Inferior parietal cortex (tissue), 1 donor: ENCODE measurements around the gene PCDHGA8.
"Not testable (repeated sequence)": the region's sequence is repeated elsewhere in the genome, so short reads cannot be mapped to it uniquely, and the experiment has no call there.

Experiments
- DNase-seq: peaks from one replicate; pipeline ENCODE4 v3.0.0-alpha.2; 2016; ENCODE audit errors: extremely low spot score

The PCDHGA8 gene

DNA sequence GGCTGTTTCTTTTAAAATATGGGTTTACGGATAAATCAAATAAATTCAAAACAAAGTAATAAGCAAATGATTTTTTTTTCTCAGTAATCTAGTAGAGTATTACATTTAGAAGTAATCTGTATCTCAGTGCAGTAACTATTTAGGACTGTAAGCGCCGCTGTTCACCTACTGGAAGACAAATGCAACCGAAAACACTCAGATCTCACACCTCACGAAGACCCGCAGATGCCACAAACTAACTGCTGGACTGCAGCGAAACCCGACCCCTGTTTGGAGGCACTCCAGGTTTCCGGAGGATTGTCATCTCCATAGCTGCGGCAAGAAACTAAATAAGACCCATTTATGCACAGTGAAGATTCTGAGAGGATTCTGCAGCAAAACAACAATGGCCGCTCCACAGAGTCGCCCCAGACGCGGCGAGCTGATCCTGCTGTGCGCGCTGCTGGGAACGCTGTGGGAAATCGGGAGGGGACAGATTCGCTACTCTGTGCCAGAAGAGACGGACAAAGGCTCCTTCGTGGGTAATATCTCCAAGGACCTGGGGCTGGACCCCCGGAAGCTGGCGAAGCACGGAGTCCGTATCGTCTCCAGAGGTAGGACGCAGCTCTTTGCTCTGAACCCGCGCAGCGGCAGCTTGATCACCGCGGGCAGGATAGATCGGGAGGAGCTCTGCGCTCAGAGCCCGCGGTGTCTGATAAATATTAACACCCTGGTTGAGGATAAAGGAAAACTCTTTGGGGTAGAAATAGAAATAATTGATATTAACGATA lies at the start of gene PCDHGA8:
TSS of gene PCDHGA8 (plus strand) at position 205 of the 770 bp plus-strand sequence. CDS start at position 386, 181 bp downstream.
- no peak for DNase-seq

DNA sequence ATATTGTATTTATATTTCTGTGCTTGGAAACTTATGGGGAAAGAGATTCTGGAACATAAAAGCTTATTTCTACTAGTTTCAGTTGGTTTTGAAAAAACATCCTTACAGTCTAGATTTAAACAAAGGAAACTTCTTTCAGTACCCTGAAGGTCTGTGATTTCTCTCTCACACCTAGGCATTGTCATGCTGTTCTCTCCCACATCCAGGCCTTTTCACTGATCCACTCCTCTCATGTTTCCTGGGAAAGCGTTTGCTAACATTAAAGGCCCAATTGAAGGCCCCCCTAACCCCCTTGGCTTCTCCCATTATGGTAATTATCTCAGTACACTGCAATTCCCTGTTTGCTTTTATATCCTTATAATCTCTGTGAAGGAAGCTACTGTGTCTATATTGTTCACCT lies 49.7 kb upstream of the PCDHGA8 start:
- DNase-seq: no peak

DNA sequence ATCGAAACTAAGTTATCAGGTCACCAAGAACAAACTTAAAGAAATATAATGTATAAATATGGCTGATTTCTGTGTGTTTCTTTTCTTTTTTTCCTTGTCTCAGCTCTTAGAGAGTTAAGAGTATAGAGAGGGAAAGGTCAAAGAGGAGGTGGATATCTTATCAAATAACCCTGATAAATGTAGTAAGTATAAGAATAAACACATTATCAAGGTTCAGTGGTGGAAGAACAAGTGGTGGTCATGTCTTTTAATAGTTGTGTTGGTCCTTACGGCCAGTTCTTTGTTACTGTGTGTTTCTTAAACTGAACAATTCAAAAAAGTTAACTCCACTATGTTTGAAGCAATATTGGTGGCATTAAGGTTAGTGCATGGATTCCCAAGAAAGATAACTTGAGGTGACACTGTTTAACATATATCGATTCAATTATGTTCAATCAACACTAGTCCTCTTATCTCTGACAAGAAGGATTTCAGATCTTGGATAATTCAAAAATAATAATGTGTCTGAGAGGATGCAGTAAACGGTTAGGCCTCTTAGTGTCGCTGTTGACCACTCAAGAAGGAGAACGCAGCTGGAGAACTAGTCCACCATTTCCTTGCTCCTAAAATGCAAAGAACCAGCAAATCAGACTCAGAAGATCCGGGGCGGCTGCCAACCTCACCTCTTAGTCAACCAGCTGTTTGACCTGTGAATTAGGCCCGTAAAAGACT lies 49.0 kb upstream of the PCDHGA8 start, which contains the start of gene PCDHGA3:
TSS of gene PCDHGA3 (plus strand) at position 588 of the 711 bp plus-strand sequence. CDS start 205 bp downstream, outside the sequence.
- no peak for DNase-seq

DNA sequence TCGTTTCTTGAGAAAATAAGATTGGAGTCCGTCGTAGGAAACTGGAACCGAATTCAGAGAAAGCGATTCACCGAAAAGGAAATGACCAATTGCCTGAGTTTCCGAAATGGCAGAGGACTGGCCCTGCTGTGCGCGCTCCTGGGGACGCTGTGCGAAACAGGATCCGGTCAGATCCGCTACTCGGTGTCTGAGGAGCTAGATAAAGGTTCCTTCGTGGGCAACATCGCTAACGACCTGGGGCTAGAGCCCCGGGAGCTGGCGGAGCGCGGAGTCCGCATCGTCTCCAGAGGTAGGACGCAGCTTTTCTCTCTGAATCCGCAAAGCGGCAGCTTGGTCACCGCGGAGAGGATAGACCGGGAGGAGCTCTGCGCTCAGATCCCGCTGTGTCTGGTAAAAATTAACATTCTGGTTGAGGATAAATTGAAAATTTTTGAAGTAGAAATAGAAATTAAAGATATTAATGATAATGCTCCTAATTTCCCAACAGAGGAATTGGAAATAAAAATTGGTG lies 48.4 kb upstream of the PCDHGA8 start:
- no peak for DNase-seq

DNA sequence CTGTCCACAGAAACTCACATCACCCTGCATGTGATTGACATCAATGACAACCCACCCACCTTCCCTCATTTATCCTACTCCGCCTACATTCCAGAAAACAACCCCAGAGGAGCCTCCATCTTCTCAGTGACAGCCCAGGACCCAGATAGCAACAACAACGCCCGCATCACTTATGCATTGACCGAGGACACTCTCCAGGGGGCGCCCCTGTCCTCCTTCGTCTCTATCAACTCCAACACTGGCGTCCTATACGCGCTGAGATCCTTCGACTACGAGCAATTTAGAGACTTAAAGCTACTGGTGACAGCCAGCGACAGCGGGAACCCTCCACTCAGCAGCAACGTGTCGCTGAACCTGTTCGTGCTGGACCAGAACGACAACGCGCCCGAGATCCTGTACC lies 47.1 kb upstream of the PCDHGA8 start:
- DNase-seq: no peak

DNA sequence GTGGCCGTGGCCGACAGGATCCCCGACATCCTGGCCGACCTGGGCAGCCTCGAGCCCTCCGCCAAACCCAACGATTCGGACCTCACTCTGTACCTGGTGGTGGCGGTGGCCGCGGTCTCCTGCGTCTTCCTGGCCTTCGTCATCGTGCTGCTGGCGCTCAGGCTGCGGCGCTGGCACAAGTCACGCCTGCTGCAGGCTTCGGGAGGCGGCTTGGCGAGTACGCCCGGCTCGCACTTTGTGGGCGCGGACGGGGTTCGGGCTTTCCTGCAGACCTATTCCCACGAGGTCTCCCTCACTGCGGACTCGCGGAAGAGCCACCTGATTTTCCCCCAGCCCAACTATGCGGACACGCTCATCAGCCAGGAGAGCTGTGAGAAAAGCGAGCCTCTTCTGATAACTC lies 46.4 kb upstream of the PCDHGA8 start:
- DNase-seq: not testable (repeated sequence)

DNA sequence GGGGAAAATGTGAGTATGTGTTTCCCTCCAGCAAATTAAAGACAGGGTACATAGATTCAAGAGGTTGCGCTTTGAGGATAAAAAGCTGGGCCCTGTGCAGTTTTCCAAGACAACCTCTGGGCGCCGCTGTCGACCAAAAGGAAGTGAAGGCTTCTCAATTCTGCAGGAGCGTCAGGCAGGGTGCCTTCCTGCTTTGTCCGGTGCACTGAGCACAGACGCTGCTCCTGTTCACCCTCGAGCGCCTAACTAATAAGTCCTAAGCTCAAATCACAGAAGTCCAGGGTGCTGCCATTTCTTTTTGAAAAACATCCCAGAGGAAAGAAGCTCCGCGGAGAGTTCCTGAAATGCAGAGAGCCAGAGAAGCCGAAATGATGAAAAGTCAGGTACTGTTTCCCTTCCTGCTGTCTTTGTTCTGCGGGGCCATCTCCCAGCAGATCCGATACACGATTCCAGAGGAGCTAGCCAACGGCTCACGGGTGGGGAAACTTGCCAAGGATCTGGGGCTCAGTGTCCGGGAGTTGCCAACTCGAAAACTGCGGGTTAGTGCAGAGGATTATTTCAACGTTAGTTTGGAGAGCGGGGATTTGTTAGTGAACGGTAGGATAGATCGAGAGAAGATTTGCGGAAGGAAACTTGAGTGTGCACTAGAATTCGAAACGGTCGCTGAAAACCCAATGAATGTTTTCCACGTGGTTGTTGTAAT lies 42.4 kb upstream of the PCDHGA8 start, which contains the start of gene PCDHGB1:
TSS of gene PCDHGB1 (plus strand) at position 183 of the 703 bp plus-strand sequence. CDS start at position 345, 162 bp downstream.
- DNase-seq: peak; percentile 24

DNA sequence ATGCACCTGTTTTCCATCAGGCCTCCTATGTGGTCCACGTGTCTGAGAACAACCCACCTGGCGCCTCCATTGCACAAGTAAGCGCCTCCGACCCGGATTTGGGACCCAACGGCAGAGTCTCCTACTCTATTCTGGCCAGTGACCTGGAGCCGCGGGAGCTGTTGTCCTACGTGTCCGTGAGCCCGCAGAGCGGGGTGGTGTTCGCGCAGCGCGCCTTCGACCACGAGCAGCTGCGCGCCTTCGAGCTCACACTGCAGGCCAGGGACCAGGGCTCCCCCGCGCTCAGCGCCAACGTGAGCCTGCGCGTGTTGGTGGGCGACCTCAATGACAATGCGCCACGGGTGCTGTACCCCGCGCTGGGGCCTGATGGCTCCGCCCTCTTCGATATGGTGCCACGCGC lies 40.8 kb upstream of the PCDHGA8 start:
- DNase-seq: no peak

DNA sequence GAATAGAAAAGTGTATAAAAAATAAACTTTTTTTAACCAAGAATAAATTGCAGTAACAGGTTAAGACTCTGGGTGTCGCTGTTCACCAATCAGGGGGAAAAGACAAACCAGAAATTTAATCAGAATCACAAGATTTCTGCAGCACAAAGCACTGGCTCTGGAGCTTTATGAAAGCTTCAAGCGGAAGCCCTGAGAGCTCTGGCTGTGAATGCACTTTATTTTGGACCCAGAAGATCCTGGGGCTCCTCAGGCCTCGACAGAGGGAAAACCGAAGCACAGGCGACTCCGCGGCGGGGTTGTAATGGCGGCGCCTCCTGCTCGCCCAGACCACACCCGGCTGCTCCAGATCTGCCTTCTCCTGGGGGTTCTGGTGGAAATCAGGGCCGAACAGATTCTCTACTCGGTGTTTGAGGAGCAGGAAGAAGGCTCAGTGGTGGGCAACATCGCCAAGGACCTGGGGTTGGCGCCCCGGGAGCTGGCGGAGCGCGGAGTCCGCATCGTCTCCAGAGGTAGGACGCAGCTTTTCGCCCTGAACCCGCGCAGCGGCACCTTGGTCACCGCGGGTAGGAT lies 37.4 kb upstream of the PCDHGA8 start, which contains the start of gene PCDHGA4:
TSS of gene PCDHGA4 (plus strand) at position 122 of the 570 bp plus-strand sequence. CDS start at position 209, 87 bp downstream.
- no peak for DNase-seq

DNA sequence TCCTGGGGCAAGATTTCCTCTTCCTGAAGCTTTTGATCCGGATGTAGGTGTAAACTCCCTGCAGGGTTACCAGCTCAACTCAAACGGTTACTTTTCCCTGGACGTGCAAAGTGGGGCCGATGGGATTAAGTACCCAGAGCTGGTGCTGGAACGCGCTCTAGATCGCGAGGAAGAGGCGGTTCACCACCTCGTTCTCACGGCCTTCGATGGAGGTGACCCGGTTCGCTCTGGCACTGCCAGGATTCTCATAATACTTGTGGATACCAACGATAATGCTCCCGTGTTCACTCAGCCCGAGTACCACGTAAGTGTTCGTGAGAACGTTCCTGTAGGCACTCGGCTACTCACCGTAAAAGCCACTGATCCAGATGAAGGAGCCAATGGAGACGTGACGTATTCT lies 36.8 kb upstream of the PCDHGA8 start:
- no peak for DNase-seq

DNA sequence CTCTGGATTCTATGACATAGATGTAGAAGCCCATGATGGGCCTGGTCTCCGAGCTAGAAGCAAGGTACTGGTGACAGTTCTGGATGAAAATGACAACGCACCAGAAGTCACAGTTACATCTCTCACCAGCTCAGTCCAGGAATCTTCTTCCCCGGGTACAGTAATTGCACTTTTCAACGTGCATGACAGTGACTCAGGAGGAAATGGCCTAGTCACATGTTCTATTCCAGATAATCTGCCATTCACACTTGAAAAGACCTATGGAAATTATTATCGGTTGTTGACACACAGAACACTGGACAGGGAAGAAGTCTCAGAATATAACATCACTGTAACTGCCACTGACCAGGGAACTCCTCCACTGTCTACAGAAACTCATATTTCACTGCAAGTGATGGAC lies 36.3 kb upstream of the PCDHGA8 start:
- no peak for DNase-seq

DNA sequence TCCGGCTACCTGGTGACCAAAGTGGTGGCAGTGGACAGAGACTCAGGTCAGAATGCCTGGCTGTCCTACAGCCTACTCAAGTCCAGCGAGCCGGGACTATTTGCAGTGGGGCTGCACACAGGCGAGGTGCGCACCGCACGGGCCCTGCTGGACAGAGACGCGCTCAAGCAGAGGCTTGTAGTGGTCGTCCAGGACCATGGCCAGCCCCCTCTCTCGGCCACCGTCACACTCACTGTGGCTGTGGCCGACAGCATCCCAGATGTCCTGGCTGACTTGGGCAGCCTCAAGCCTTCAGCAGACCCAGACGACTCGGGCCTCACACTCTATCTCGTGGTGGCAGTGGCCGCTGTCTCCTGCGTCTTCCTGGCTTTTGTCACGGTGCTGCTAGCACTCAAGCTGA lies 35.5 kb upstream of the PCDHGA8 start:
- DNase-seq: no peak

DNA sequence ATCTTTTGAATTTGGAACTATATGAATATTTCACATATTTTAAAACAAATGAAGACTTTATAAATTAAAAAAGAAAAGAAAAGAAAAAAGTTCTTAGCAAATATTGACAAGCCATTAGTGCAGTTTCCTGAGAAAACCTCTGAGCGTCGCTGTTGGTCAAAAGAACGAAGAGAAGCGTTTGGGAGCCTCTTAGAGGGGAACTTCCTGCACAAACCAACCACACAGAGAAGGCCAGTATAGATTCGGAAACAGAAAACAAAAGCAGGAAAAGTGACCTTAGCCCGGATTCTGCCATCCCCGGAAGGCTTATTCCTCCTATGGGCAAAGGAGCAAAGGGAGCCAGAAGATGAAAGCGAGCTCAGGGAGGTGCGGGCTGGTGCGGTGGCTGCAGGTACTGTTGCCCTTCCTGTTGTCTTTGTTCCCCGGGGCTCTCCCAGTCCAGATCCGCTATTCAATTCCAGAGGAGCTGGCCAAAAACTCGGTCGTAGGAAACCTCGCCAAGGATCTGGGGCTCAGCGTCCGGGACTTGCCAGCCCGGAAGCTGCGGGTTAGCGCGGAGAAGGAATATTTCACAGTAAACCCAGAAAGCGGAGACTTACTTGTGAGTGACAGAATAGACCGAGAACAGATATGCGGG lies 32.5 kb upstream of the PCDHGA8 start, which contains the start of gene PCDHGB2:
TSS of gene PCDHGB2 (plus strand) at position 205 of the 637 bp plus-strand sequence. CDS start at position 347, 142 bp downstream.
- peak; percentile 27 for DNase-seq

DNA sequence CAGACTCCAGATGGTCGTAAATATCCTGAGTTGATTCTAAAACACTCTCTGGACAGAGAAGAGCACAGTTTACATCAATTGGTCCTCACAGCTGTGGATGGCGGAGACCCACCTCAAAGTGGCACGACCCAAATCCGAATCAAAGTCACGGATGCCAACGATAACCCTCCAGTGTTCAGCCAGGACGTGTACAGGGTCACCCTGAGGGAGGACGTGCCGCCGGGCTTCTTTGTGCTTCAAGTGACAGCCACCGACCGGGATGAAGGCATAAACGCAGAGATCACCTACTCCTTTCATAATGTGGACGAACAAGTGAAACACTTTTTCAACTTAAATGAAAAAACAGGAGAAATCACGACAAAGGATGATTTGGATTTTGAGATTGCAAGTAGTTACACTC lies 31.7 kb upstream of the PCDHGA8 start:
- DNase-seq: no peak

DNA sequence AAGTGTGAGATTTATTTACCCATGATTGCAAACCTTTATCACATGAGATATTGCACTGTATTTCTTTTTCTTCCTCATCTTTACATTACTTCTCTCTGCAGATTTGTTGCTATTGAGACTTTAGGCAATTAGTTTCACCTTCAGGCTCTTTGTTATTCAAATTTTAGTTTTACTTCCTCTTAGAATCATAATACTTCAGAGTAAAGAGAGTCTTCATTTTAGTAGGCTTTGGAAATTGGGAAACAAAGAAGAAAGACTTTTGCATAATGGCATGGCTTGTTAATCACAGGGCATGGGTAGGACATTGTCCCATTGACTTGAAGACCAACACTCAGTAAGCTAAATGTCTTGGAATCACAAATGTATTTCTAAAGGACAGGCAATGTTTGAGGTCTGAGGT lies 29.7 kb upstream of the PCDHGA8 start:
- no peak for DNase-seq

DNA sequence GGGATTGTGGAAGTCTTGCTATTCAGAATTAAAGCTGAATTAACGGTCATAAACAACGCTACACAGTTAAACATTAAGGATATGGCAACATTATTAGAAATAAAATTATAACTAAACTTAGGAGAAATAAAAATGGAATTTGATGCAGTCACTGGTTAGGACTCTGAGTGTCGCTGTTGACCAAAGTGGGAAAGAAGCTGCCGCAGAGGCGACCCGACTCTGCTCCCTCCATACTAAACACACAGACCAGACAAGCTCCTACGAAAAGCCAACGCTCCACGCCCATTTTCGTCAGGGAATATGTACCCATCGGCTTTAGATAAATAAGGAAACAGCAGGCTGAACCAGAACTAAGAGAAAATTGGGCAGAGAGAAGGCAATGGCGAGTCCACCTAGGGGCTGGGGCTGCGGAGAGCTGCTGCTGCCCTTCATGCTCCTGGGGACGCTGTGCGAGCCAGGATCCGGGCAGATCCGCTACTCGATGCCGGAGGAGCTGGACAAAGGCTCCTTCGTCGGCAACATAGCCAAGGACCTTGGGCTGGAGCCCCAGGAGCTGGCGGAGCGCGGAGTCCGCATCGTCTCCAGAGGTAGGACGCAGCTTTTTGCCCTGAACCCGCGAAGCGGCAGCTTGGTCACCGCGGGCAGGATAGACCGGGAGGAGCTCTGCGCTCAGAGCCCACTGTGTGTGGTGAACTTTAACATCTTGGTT lies 28.3 kb upstream of the PCDHGA8 start, which contains the start of gene PCDHGA5:
TSS of gene PCDHGA5 (plus strand) at position 211 of the 709 bp plus-strand sequence. CDS start at position 380, 169 bp downstream.
- no peak for DNase-seq

DNA sequence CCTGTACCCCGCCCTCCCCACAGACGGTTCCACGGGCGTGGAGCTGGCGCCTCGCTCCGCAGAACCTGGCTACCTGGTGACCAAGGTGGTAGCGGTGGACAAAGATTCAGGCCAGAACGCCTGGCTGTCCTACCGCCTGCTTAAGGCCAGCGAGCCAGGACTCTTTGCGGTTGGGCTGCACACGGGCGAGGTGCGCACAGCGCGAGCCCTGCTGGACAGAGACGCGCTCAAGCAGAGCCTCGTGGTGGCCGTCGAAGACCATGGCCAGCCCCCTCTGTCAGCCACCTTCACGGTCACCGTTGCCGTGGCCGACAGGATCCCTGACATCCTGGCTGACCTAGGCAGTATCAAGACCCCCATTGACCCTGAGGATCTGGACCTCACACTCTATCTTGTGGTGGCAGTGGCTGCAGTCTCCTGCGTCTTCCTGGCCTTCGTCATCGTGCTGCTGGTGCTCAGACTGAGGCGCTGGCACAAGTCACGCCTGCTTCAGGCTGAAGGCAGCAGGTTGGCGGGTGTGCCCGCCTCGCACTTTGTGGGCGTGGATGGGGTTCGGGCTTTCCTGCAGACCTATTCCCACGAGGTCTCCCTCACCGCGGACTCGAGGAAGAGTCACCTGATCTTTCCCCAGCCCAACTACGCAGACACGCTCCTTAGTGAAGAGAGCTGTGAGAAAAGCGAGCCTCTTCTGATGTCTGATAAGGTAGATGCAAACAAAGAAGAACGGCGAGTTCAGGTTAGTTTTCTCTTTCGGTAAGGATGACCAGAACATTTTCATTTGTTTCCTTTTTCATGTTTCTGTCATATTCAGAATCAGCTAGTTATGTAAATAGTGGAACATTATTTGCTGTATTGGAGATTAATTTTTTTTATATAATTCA lies 26.2 kb upstream of the PCDHGA8 start:
- no peak for DNase-seq

DNA sequence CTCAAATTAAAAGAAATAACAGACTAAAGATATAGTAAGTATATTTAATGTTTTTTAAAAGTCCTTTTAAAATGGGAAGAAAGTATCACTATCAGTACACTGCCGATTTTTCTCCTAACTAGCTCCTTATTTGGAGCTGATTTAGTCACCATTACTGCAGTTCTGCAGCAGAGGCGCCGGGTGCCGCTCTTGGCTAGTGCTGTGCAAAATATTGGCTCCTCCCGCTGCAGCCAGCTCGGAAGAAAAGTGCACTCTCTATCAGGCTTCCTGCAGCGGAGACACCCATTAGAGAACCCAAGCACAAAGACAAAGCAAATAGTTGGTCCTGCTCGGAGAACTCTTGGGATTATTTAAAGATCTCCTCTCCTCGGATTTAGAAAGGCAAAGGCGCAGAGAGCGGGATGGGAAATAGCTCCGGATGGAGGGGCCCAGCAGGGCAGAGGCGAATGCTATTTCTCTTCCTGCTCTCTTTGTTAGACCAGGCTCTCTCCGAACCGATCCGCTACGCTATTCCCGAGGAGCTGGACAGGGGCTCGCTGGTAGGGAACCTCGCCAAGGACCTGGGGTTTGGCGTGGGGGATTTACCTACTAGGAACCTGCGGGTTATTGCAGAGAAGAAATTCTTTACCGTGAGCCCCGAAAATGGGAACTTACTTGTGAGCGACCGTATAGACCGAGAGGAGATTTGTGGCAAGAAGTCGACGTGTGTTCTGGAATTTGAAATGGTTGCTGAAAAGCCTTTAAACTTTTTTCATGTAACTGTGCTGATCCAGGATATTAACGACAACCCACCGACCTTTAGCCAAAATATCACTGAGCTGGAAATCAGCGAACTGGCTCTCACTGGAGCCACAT lies 22.2 kb upstream of the PCDHGA8 start, which contains the start of gene PCDHGB3:
TSS of gene PCDHGB3 (plus strand) at position 249 of the 855 bp plus-strand sequence. CDS start at position 402, 153 bp downstream.
- DNase-seq: peak; percentile 4
